BJ (cell line): ENCODE results near the gene ZFP36. TPM values are rescaled to one million over a fixed set of nuclear protein-coding genes. Genes with fewer than 3 reads are reported as not detected.

Experiments used
- CTCF ChIA-PET: fragments of 350-600 bp; formaldehyde crosslinking; extraction: SDS; loops from one replicate; lab custom pipeline; 2021; ENCODE audit warnings: antibody characterized with exemption, inconsistent platforms; lab: Yijun Ruan, JAX
- POLR2A ChIA-PET: fragments of 300-600 bp; sonication (Branson Sonifier 250); formaldehyde crosslinking; extraction: SDS; loops from one replicate; lab custom pipeline; 2021; ENCODE audit warnings: antibody characterized with exemption; lab: Charles Lee
- DNase-seq: peaks from one replicate; pipeline ENCODE4 v3.0.0-alpha.2; 2011; ENCODE audit warnings: low read depth
- H3K27me3 ChIP-seq: 2 replicates; pipeline ENCODE4 v1.6.0; 2011; ENCODE audit warnings: low read length; ENCODE audit not compliant: control insufficient read depth, insufficient read depth
- H3K36me3 ChIP-seq: 2 replicates; pipeline ENCODE4 v1.5.1; 2011; ENCODE audit warnings: low read length; ENCODE audit not compliant: control insufficient read depth, insufficient read depth
- H3K4me3 ChIP-seq: 2 replicates; pipeline ENCODE4 v1.5.1; 2011; ENCODE audit warnings: low read depth, mild to moderate bottlenecking, control low read depth, low read length
- polyA plus RNA-seq: library from polyadenylated mRNA; depleted of rRNA; stranded (reverse); fragments of >200 nt; gene quantifications from 2 replicates; pipeline ENCODE4 v1.2.3, GENCODE V29; 2011
- TF ChIP-seq, protein P1 (sequence below): IDR thresholded peaks from 2 replicates; pipeline ENCODE4 v1.5.1; 2011; ENCODE audit warnings: low read depth, mild to moderate bottlenecking, control low read depth, inconsistent platforms, low read length, moderate library complexity; ENCODE audit not compliant: insufficient read depth

Gene ZFP36
- polyA plus RNA-seq, 1 experiment: 9.5 TPM

DNA sequence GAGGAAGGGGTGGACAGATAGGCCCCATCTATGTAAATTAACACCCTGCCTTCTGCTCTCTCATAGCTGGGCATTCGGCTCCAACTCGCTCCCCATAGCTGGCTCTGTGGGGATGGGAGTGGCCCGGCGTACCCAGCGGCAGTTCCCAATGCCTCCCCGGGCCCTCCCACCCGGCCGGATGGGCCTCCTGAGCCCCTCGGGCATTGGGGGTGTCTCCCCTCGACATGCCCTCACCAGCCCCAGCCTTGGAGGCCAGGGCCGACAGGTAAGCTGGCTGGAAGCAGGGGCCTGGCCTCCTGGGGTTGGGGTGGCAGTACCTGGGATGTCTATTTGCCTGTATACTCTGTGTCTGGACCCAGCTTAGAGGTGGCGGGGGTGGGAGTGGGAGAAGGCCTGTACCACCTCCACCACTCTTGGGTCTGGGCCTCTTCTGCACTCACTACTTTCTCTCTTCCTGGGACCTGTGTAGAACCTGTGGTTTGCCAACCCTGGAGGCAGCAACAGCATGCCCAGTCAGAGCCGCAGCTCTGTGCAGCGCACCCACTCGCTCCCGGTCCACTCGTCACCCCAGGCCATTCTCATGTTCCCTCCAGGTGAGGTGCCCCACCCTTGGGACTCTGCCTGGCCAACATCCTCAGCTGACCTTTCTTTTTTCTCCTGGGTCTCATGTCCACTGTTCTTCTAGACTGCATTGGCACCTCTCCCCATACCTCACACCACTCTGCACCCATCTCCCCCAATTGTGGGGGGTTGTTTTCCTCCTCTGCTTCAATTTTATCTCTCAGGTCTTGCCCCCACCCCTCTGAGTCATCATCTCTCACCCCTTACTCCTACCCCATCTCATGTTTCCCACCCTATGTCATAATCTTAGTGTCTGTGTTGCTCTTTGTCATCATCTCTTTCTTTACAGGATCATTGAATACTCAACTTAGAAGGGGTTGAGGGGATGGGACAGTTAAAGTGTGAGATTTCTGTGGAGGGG is 25.8 kb upstream of the ZFP36 start:
- Histone ChIP-seq H3K36me3 (peaks cover 81% of the 10 kb centered on the region), H3K27me3 (no peaks in the 10 kb centered on the region), H3K4me3 (no peak overlapping the region)
- POLR2A ChIA-PET: interaction anchor here (0.5 kb wide), 1 partner anchor 994 kb away, joined by 3 read pairs; no protein-coding TSS in a partner anchor
- CTCF ChIA-PET: no interaction called here
- TF ChIP-seq, protein P1, sequence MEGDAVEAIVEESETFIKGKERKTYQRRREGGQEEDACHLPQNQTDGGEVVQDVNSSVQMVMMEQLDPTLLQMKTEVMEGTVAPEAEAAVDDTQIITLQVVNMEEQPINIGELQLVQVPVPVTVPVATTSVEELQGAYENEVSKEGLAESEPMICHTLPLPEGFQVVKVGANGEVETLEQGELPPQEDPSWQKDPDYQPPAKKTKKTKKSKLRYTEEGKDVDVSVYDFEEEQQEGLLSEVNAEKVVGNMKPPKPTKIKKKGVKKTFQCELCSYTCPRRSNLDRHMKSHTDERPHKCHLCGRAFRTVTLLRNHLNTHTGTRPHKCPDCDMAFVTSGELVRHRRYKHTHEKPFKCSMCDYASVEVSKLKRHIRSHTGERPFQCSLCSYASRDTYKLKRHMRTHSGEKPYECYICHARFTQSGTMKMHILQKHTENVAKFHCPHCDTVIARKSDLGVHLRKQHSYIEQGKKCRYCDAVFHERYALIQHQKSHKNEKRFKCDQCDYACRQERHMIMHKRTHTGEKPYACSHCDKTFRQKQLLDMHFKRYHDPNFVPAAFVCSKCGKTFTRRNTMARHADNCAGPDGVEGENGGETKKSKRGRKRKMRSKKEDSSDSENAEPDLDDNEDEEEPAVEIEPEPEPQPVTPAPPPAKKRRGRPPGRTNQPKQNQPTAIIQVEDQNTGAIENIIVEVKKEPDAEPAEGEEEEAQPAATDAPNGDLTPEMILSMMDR: no peak
- no peak for DNase-seq

GRCh38 chr19:39381910-39382611 is 24.6 kb upstream of the ZFP36 start:
- ChIA-PET POLR2A (no interaction called here), CTCF (no interaction called here)
- no peak for DNase-seq
- no peak overlapping the region for H3K4me3 ChIP-seq
- H3K36me3 ChIP-seq: peaks cover 78% of the 10 kb centered on the region
- TF ChIP-seq, protein P1: no peak
- H3K27me3 ChIP-seq: no peaks in the 10 kb centered on the region

- CTCF ChIA-PET: interaction anchor here (0.6 to 0.9 kb wide), 2 partner anchors 10 to 15 kb away, joined by 3 to 4 read pairs; no protein-coding TSS in a partner anchor
- DNase-seq: no peak
- H3K4me3 ChIP-seq: no peak overlapping the region
- POLR2A ChIA-PET: no interaction called here
- peaks cover 69% of the 10 kb centered on the region for H3K36me3 ChIP-seq
- TF ChIP-seq, protein P1: no peak
- no peaks in the 10 kb centered on the region for H3K27me3 ChIP-seq
These were observed 23.4 kb upstream of the ZFP36 start for GRCh38 chr19:39382991-39383828.

- TF ChIP-seq, protein P1: no peak
- Histone ChIP-seq H3K27me3 (no peaks in the 10 kb centered on the region), H3K36me3 (peaks cover 61% of the 10 kb centered on the region), H3K4me3 (no peak overlapping the region)
- DNase-seq: no peak
- ChIA-PET POLR2A (no interaction called here), CTCF (interaction anchor here (1.5 kb wide), 1 partner anchor 13 kb away, joined by 4 read pairs; no protein-coding TSS in a partner anchor)
These were observed 21.6 kb upstream of the ZFP36 start for GRCh38 chr19:39384839-39385568.
